Measurements from ENCODE around the gene ALOX5AP. TPM values are rescaled to one million over a fixed set of nuclear protein-coding genes. Genes with fewer than 3 reads are reported as not detected.
A peak's percentile ranks its signal among the peaks of the same experiment; 100 is the strongest.
"Not testable (repeated sequence)": the region's sequence is repeated elsewhere in the genome, so short reads cannot be mapped to it uniquely, and the experiment has no call there.

The ALOX5AP gene
- total RNA-seq, 1 donor from 2014 or later, result 0.57 TPM

GRCh38 chr13:30744681-30745077 lies 9.3 kb downstream of the ALOX5AP start:
- peaks cover 67% of the 10 kb centered on the region for H3K4me1 Mint-ChIP-seq (ENCODE audit: low read depth)
- no peak for TF ChIP-seq CTCF (IDR thresholded peaks at IDR 0.05)

GRCh38 chr13:30745906-30746686 lies 10.8 kb downstream of the ALOX5AP start:
- H3K36me3 Mint-ChIP-seq (ENCODE audit: low read depth), result no peaks in the 10 kb centered on the region
- peaks cover 63% of the 10 kb centered on the region for H3K4me1 Mint-ChIP-seq (ENCODE audit: low read depth)
- no peak for TF ChIP-seq CTCF (IDR thresholded peaks at IDR 0.05)
- H3K27me3 Mint-ChIP-seq (ENCODE audit: low read depth), result no peaks in the 10 kb centered on the region
- peak overlapping the region; percentile 63 for H3K27ac Mint-ChIP-seq (ENCODE audit: unreplicated experiment)
- no peak overlapping the region for H3K4me3 Mint-ChIP-seq (ENCODE audit: unreplicated experiment)
- no peaks in the 10 kb centered on the region for H3K9me3 Mint-ChIP-seq (ENCODE audit: low read depth)
- no peak for DNase-seq (ENCODE audit: low spot score)

More at GRCh38 chr13:30744681-30745077, 9.3 kb downstream of the ALOX5AP start:
- no peak for DNase-seq (ENCODE audit: low spot score)
- Mint-ChIP-seq H3K27ac (ENCODE audit: unreplicated experiment) (peak overlapping the region; percentile 89), H3K4me3 (ENCODE audit: unreplicated experiment) (no peak overlapping the region), H3K9me3 (ENCODE audit: low read depth) (no peaks in the 10 kb centered on the region), H3K27me3 (ENCODE audit: low read depth) (no peaks in the 10 kb centered on the region), H3K36me3 (ENCODE audit: low read depth) (no peaks in the 10 kb centered on the region)

- no peaks in the 10 kb centered on the region for H3K27me3 Mint-ChIP-seq (ENCODE audit: low read depth)
- H3K4me1 Mint-ChIP-seq (ENCODE audit: low read depth), result peaks cover 68% of the 10 kb centered on the region
- H3K4me3 Mint-ChIP-seq (ENCODE audit: unreplicated experiment), result no peak overlapping the region
Measured at GRCh38 chr13:30746791-30747190, 11.4 kb downstream of the ALOX5AP start.

GRCh38 chr13:30747845-30748244 lies 12.5 kb downstream of the ALOX5AP start:
- peaks cover 73% of the 10 kb centered on the region for H3K4me1 Mint-ChIP-seq (ENCODE audit: low read depth)
- not testable (repeated sequence) for H3K27me3 Mint-ChIP-seq (ENCODE audit: low read depth); DNase-seq (ENCODE audit: low spot score); H3K9me3 Mint-ChIP-seq (ENCODE audit: low read depth); H3K27ac Mint-ChIP-seq (ENCODE audit: unreplicated experiment); H3K36me3 Mint-ChIP-seq (ENCODE audit: low read depth); H3K4me3 Mint-ChIP-seq (ENCODE audit: unreplicated experiment)

More at GRCh38 chr13:30746791-30747190, 11.4 kb downstream of the ALOX5AP start:
- no peak for TF ChIP-seq CTCF (IDR thresholded peaks at IDR 0.05)
- H3K36me3 Mint-ChIP-seq (ENCODE audit: low read depth), result no peaks in the 10 kb centered on the region
- no peak for DNase-seq (ENCODE audit: low spot score)
- no peaks in the 10 kb centered on the region for H3K9me3 Mint-ChIP-seq (ENCODE audit: low read depth)
- H3K27ac Mint-ChIP-seq (ENCODE audit: unreplicated experiment), result no peak overlapping the region

- no peaks in the 10 kb centered on the region for H3K27me3 Mint-ChIP-seq (ENCODE audit: low read depth)
- H3K27ac Mint-ChIP-seq (ENCODE audit: unreplicated experiment), result no peak overlapping the region
- no peak for TF ChIP-seq CTCF (IDR thresholded peaks at IDR 0.05)
- H3K4me1 Mint-ChIP-seq (ENCODE audit: low read depth), result peaks cover 64% of the 10 kb centered on the region
- DNase-seq (ENCODE audit: low spot score), result no peak
- H3K4me3 Mint-ChIP-seq (ENCODE audit: unreplicated experiment), result no peak overlapping the region
- no peaks in the 10 kb centered on the region for H3K9me3 Mint-ChIP-seq (ENCODE audit: low read depth)
- H3K36me3 Mint-ChIP-seq (ENCODE audit: low read depth), result no peaks in the 10 kb centered on the region
Measured at GRCh38 chr13:30748717-30749116, 13.4 kb downstream of the ALOX5AP start.

GRCh38 chr13:30750036-30750435 lies 14.7 kb downstream of the ALOX5AP start:
- no peak for TF ChIP-seq CTCF (IDR thresholded peaks at IDR 0.05)
- no peaks in the 10 kb centered on the region for H3K27me3 Mint-ChIP-seq (ENCODE audit: low read depth)
- no peaks in the 10 kb centered on the region for H3K36me3 Mint-ChIP-seq (ENCODE audit: low read depth)
- no peaks in the 10 kb centered on the region for H3K9me3 Mint-ChIP-seq (ENCODE audit: low read depth)
- peaks cover 51% of the 10 kb centered on the region for H3K4me1 Mint-ChIP-seq (ENCODE audit: low read depth)
- DNase-seq (ENCODE audit: low spot score), result no peak
- H3K27ac Mint-ChIP-seq (ENCODE audit: unreplicated experiment), result no peak overlapping the region
- H3K4me3 Mint-ChIP-seq (ENCODE audit: unreplicated experiment), result no peak overlapping the region
